B cell (primary cell): ENCODE results near the gene FNDC3A. TPM values are rescaled to one million over a fixed set of nuclear protein-coding genes. Genes with fewer than 3 reads are reported as not detected.

ENCODE experiments used
- ATAC-seq: fragments of 200-7000 bp; cut with Tn5 transposase; one replicate; pipeline ENCODE4 v1.10.0; 2021; ENCODE audit warnings: low read depth, mild to moderate bottlenecking, moderate number of reproducible peaks, moderate library complexity
- CTCF ChIA-PET: fragments of 350-600 bp; sonication (Branson Sonifier 250); formaldehyde crosslinking; loops from one replicate; lab custom pipeline; 2021; ENCODE audit warnings: antibody characterized with exemption, inconsistent platforms; lab: Charles Lee
- POLR2A ChIA-PET: fragments of 350-600 bp; sonication (Branson Sonifier 250); formaldehyde crosslinking; loops from one replicate; lab custom pipeline; 2021; ENCODE audit warnings: antibody characterized with exemption; lab: Charles Lee
- DNase-seq: peaks from one replicate; pipeline ENCODE4 v3.0.0; 2013
- H2AFZ ChIP-seq: 2 replicates; pipeline ENCODE4 v1.6.1; 2012; ENCODE audit warnings: mild to moderate bottlenecking, low read depth, low read length; ENCODE audit not compliant: insufficient read depth, poor library complexity, severe bottlenecking
- H3K27ac ChIP-seq, 2 donors: 1 replicate in 1 of 2; 2 replicates in 1 of 2; pipeline ENCODE4 v1.5.1; 2012 to 2013; ENCODE audit warnings: low read length in 2 of 2, mild to moderate bottlenecking in 2 of 2, moderate library complexity in 1 of 2
- H3K27me3 ChIP-seq, 4 experiments: fragments of 200-600 bp in 1 of 4; sonication (generic) in 1 of 4; replicated peaks in 1 of 4; 1 replicate in 2 of 4; 2 replicates in 2 of 4; pipeline versions ENCODE4 v1.6.1 to v1.7.0; 2013 to 2016; ENCODE audit warnings: low read length in 3 of 4, mild to moderate bottlenecking in 2 of 4, mixed read lengths in 1 of 4, moderate library complexity in 1 of 4; ENCODE audit not compliant: insufficient read depth in 4 of 4, control insufficient read depth in 3 of 4; ENCODE audit errors: control extremely low read depth in 1 of 4
- H3K36me3 ChIP-seq, 2 experiments: replicated peaks in 1 of 2; 1 replicate in 1 of 2; 2 replicates in 1 of 2; pipeline versions ENCODE4 v1.6.1 to v1.7.1; 2013; ENCODE audit warnings: low read length in 1 of 2; ENCODE audit not compliant: insufficient read depth in 2 of 2, control insufficient read depth in 1 of 2; ENCODE audit errors: control extremely low read depth in 1 of 2, extremely low read depth in 1 of 2
- H3K4me1 ChIP-seq, 2 donors: fragments of 200-600 bp in 1 of 2; sonication (generic) in 1 of 2; 1 replicate in 1 of 2; 2 replicates in 1 of 2; pipeline versions ENCODE4 v1.5.1 to v1.6.1; 2013 to 2017; ENCODE audit warnings: low read length in 2 of 2; ENCODE audit not compliant: control insufficient read depth in 2 of 2, insufficient read depth in 2 of 2
- H3K4me2 ChIP-seq: replicated peaks from 2 replicates; pipeline ENCODE3; 2012; ENCODE audit warnings: mild to moderate bottlenecking, low read depth, low read length; ENCODE audit not compliant: poor library complexity, severe bottlenecking
- H3K4me3 ChIP-seq, 5 experiments: fragments of 200-600 bp in 1 of 5; sonication (generic) in 1 of 5; 1 replicate in 3 of 5; 2 replicates in 2 of 5; pipeline versions ENCODE4 v1.5.1 to v1.7.0; 2011 to 2016; ENCODE audit warnings: low read length in 4 of 5, mild to moderate bottlenecking in 4 of 5, low read depth in 2 of 5, control low read depth in 1 of 5, moderate library complexity in 1 of 5; ENCODE audit not compliant: insufficient read depth in 1 of 5; ENCODE audit errors: control extremely low read depth in 1 of 5, extremely low read depth in 1 of 5
- H3K79me2 ChIP-seq: fragments of 200-600 bp; sonication (generic); one replicate; pipeline ENCODE4 v1.6.0; 2016; ENCODE audit warnings: low read length; ENCODE audit not compliant: control insufficient read depth, insufficient read depth
- H3K9ac ChIP-seq: fragments of 200-600 bp; sonication (generic); 2 replicates; pipeline ENCODE4 v1.6.1; 2017; ENCODE audit warnings: mild to moderate bottlenecking, low read length, moderate library complexity
- H3K9me3 ChIP-seq, 3 donors: one replicate each; pipeline versions ENCODE4 v1.6.1 to v1.7.1; 2013; ENCODE audit warnings: low read length in 2 of 3; ENCODE audit not compliant: control insufficient read depth in 2 of 3, insufficient read depth in 1 of 3; ENCODE audit errors: control extremely low read depth in 1 of 3
- H4K20me1 ChIP-seq: 2 replicates; pipeline ENCODE4 v1.6.0; 2012; ENCODE audit warnings: mild to moderate bottlenecking, low read length; ENCODE audit not compliant: insufficient read depth, control insufficient read depth, poor library complexity, severe bottlenecking
- H3K27ac Mint-ChIP-seq: one replicate; pipeline ENCODE4 v1.8.0; 2021; ENCODE audit warnings: mixed read lengths
- H3K27me3 Mint-ChIP-seq: one replicate; pipeline ENCODE4 v1.8.0; 2021; ENCODE audit warnings: mixed read lengths
- H3K4me1 Mint-ChIP-seq: one replicate; pipeline ENCODE4 v1.8.0; 2021; ENCODE audit warnings: mixed read lengths
- H3K4me3 Mint-ChIP-seq: one replicate; pipeline ENCODE4 v1.8.0; 2021; ENCODE audit warnings: mixed read lengths
- H3K9me3 Mint-ChIP-seq: one replicate; pipeline ENCODE4 v1.8.0; 2022; ENCODE audit warnings: mixed read lengths; ENCODE audit not compliant: insufficient read depth
- EZH2 ChIP-seq: IDR thresholded peaks from 2 replicates; pipeline ENCODE4 v1.6.1; 2012; ENCODE audit warnings: borderline replicate concordance, low read depth, mild to moderate bottlenecking, moderate library complexity, low read length; ENCODE audit not compliant: insufficient read depth, poor library complexity, severe bottlenecking
- WGBS: methylation state at CpG from one replicate; pipeline ENCODE4 v1.1.5; 2013; ENCODE audit warnings: missing lambda C conversion rate; ENCODE audit not compliant: insufficient coverage; 5-methylcytosine and 5-hydroxymethylcytosine counted together
- intact Hi-C: fragments of 100-400 bp; cut with micrococcal nuclease; formaldehyde crosslinking; loops from one replicate; pipeline ENCODE4 v1.10.0; 2022
- polyA plus RNA-seq: library from polyadenylated mRNA; depleted of rRNA; stranded (reverse); fragments of >200 nt; gene quantifications from 2 replicates; pipeline ENCODE4 v1.2.3, GENCODE V29; 2012
- total RNA-seq, 2 donors: library from RNA; stranded (reverse); fragments of 120-200 nt in 1 of 2; gene quantifications; 1 replicate in 1 of 2; 2 replicates in 1 of 2; pipeline versions ENCODE4 v1.2.3 to v1.2.4, GENCODE V29; 2013 to 2022
- TF ChIP-seq, protein P1 (sequence below): fragments of 200-600 bp; IDR thresholded peaks from one replicate; pipeline ENCODE4 v1.8.0; 2022; ENCODE audit warnings: antibody characterized with exemption, mild to moderate bottlenecking

Gene FNDC3A
- total and polyA plus RNA-seq, 2 donors (not counting 1 experiment from before 2014, with no cell fraction given) = 13.5 to 37.1 TPM

DNA sequence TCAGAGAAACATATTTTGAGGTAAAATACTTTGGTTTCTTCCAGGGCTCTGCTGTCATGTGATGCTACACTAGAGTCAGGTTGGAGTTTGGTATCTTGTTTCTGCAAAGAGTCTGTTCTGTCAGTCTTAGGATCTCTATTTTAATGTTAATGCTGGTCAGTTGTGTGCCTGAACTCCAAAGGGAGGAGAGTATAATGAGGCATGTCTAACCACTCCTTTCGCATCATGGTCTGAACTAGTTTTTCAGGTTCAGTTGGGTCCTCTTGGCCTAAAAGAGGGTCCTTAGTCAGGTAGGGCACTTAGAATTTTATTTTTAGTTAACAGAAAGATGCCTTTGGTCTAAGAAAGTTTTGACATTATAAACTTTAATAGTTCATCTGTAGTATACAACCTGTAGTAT lies 78.2 kb downstream of the FNDC3A start:
- no peak for TF ChIP-seq EZH2
- TF ChIP-seq, protein P1, sequence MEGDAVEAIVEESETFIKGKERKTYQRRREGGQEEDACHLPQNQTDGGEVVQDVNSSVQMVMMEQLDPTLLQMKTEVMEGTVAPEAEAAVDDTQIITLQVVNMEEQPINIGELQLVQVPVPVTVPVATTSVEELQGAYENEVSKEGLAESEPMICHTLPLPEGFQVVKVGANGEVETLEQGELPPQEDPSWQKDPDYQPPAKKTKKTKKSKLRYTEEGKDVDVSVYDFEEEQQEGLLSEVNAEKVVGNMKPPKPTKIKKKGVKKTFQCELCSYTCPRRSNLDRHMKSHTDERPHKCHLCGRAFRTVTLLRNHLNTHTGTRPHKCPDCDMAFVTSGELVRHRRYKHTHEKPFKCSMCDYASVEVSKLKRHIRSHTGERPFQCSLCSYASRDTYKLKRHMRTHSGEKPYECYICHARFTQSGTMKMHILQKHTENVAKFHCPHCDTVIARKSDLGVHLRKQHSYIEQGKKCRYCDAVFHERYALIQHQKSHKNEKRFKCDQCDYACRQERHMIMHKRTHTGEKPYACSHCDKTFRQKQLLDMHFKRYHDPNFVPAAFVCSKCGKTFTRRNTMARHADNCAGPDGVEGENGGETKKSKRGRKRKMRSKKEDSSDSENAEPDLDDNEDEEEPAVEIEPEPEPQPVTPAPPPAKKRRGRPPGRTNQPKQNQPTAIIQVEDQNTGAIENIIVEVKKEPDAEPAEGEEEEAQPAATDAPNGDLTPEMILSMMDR = no peak
- intact Hi-C loops = no loop called here
- no peak for DNase-seq
- peaks cover 5% of the 10 kb centered on the region for H3K4me1 Mint-ChIP-seq
- Histone ChIP-seq H3K4me1 (no peaks in the 10 kb centered on the region), H4K20me1 (peaks cover 8% of the 10 kb centered on the region), H3K4me3 (no peak overlapping the region), H3K9me3 (no peaks in the 10 kb centered on the region), H3K36me3 (no peaks in the 10 kb centered on the region), H3K79me2 (peaks cover 32% of the 10 kb centered on the region), H2AFZ (no peak overlapping the region), H3K4me2 (no peak overlapping the region), H3K9ac (no peak overlapping the region), H3K27ac (no peak overlapping the region), H3K27me3 (no peaks in the 10 kb centered on the region)
- ChIA-PET POLR2A (no interaction called here), CTCF (no interaction called here)
- WGBS = no CpG with 5 or more reads among the region's 1 CpG
- ATAC-seq = no peak
- H3K27ac Mint-ChIP-seq = no peak overlapping the region
- no peaks in the 10 kb centered on the region for H3K27me3 Mint-ChIP-seq
- H3K9me3 Mint-ChIP-seq = peaks cover 2% of the 10 kb centered on the region
- no peak overlapping the region for H3K4me3 Mint-ChIP-seq

DNA sequence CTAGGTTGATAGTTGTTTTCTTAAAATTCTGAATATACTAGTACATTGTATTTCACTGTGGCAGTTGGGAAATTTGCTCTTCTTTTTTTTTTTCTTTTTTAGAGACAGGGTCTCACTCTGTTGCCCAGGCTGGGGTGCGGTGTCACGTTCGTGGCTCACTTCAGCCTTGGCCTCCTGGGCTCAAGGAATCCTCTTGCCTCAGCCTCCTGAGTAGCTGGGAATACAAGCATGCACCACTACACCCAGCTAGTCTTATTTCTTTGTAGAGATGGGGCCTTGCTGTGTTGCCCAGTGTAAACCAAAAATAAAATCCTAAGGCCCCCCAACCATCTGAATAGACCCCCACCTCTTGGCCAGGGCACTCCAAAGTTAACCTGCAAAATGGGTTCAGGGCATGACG lies 79.3 kb downstream of the FNDC3A start:
- intact Hi-C loops = no loop called here
- Histone ChIP-seq H3K4me3 (no peak overlapping the region), H3K79me2 (peaks cover 23% of the 10 kb centered on the region), H3K4me1 (no peaks in the 10 kb centered on the region), H2AFZ (no peak overlapping the region), H3K36me3 (no peaks in the 10 kb centered on the region), H3K9me3 (no peaks in the 10 kb centered on the region), H3K9ac (no peak overlapping the region), H4K20me1 (peaks cover 8% of the 10 kb centered on the region), H3K27me3 (no peaks in the 10 kb centered on the region), H3K27ac (no peak overlapping the region), H3K4me2 (no peak overlapping the region)
- ATAC-seq = no peak
- no peak for TF ChIP-seq EZH2
- TF ChIP-seq, protein P1 = no peak
- Mint-ChIP-seq H3K4me3 (no peak overlapping the region), H3K27me3 (no peaks in the 10 kb centered on the region), H3K4me1 (peaks cover 5% of the 10 kb centered on the region), H3K9me3 (peaks cover 2% of the 10 kb centered on the region), H3K27ac (no peak overlapping the region)
- CTCF ChIA-PET = no interaction called here
- 100% methylated on average over 1 of the region's 4 CpGs for WGBS
- POLR2A ChIA-PET = no interaction called here
- no peak for DNase-seq
